CD4-positive, CD25-positive, alpha-beta regulatory T cell (primary cell): Measurements from ENCODE around the gene SULF2. TPM values are rescaled to one million over a fixed set of nuclear protein-coding genes. Genes with fewer than 3 reads are reported as not detected.

Source experiments
- ATAC-seq, 2 donors: fragments of 150-1000 bp; cut with Tn5 transposase; one replicate each; pipeline ENCODE4 v1.10.0; 2021; ENCODE audit warnings: low read depth in 2 of 2, moderate number of reproducible peaks in 2 of 2, moderate library complexity in 1 of 2
- DNase-seq, 3 donors: peaks; one replicate each; pipeline versions ENCODE4 v3.0.0 to v3.0.0-alpha.2; 2012 to 2022; ENCODE audit warnings: mixed read lengths in 1 of 3
- H3K27ac ChIP-seq: one replicate; pipeline ENCODE4 v1.7.0; 2013; ENCODE audit warnings: mild to moderate bottlenecking, low read length; ENCODE audit not compliant: insufficient read depth, poor library complexity, severe bottlenecking
- H3K27me3 ChIP-seq: one replicate; pipeline ENCODE4 v1.7.0; 2013; ENCODE audit warnings: low read length; ENCODE audit not compliant: control insufficient read depth, insufficient read depth
- H3K36me3 ChIP-seq: one replicate; pipeline ENCODE4 v1.7.0; 2013; ENCODE audit warnings: mild to moderate bottlenecking, low read length, moderate library complexity; ENCODE audit not compliant: control insufficient read depth, insufficient read depth
- H3K4me1 ChIP-seq: 2 replicates; pipeline ENCODE4 v1.7.0; 2013; ENCODE audit warnings: mild to moderate bottlenecking, low read length; ENCODE audit not compliant: insufficient read depth, control insufficient read depth, poor library complexity, severe bottlenecking
- H3K4me3 ChIP-seq: one replicate; pipeline ENCODE4 v1.7.0; 2013; ENCODE audit warnings: low read depth, mild to moderate bottlenecking, low read length, moderate library complexity
- H3K9me3 ChIP-seq, 2 experiments: 1 replicate in 1 of 2; 2 replicates in 1 of 2; pipeline ENCODE4 v1.7.0; 2013; ENCODE audit warnings: low read length in 2 of 2, mild to moderate bottlenecking in 1 of 2, moderate library complexity in 1 of 2; ENCODE audit not compliant: control insufficient read depth in 2 of 2
- H3K27ac Mint-ChIP-seq, 3 donors: one replicate each; pipeline ENCODE4 v1.8.0; 2020 to 2022; ENCODE audit warnings: mild to moderate bottlenecking in 3 of 3, mixed read lengths in 3 of 3, moderate library complexity in 2 of 3
- H3K27me3 Mint-ChIP-seq: one replicate; pipeline ENCODE4 v1.8.0; 2022; ENCODE audit warnings: mild to moderate bottlenecking, mixed read lengths
- H3K36me3 Mint-ChIP-seq: one replicate; pipeline ENCODE4 v1.8.0; 2020; ENCODE audit warnings: mixed read lengths
- H3K4me1 Mint-ChIP-seq, 4 donors: one replicate each; pipeline ENCODE4 v1.8.0; 2020 to 2022; ENCODE audit warnings: mixed read lengths in 4 of 4, mild to moderate bottlenecking in 1 of 4
- H3K4me3 Mint-ChIP-seq, 4 donors: one replicate each; pipeline ENCODE4 v1.8.0; 2020 to 2022; ENCODE audit warnings: mild to moderate bottlenecking in 4 of 4, mixed read lengths in 4 of 4, moderate library complexity in 3 of 4
- H3K9me3 Mint-ChIP-seq, 7 donors: one replicate each; pipeline ENCODE4 v1.8.0; 2020 to 2022; ENCODE audit warnings: mixed read lengths in 7 of 7, mild to moderate bottlenecking in 3 of 7, moderate library complexity in 2 of 7
- polyA plus RNA-seq, 4 donors: library from polyadenylated mRNA; unstranded; fragments of 300-500 nt; fragmentation: Illumina TruSeq; gene quantifications; one replicate each; pipeline ENCODE4 v1.2.3, GENCODE V29; 2021
- total RNA-seq: library from RNA; stranded (reverse); gene quantifications from one replicate; pipeline ENCODE4 v1.2.3, GENCODE V29; 2022

The SULF2 gene
- total and polyA plus RNA-seq, 5 donors from 2014 or later: 0.33 to 1.2 (median 0.74) TPM; not detected in 1

DNA sequence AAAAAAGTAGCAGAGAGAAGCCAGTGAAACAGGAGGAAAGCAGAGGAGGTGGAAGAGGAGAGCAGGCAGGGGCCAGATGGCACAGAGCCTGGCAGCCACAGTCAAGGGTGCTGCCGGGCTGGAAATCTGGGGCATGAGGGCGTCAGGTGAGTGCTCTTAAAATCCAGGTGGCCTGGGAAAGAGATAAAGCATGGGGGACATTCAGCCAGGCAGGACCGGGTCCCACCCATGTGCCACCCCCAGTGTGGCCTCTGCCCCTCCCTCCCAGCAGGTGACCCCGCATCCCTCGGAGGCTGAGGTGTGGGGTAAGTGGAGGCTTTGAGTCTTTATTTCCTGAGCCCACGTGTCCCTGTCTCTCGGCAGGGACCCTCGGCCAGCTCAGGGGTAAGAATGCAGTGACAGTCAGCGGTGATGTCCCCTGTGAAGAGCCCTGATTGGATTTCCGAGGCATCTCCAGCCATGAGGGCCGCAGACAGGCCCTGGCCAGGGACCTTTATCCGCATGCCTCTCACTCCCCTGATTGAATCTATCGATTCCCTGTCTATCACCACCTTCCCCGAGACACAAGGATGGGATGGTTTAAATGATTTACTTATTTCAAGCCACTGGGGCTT is 33.8 kb upstream of the SULF2 start:
- H3K4me1 Mint-ChIP-seq: peaks cover 0 to 6% (median 0%) of the 10 kb centered on the region in 4 donors
- no peak overlapping the region for H3K4me3 Mint-ChIP-seq
- no peaks in the 10 kb centered on the region for H3K4me1 ChIP-seq
- DNase-seq (no peak), ATAC-seq (no peak)
- H3K27me3 ChIP-seq: peaks cover 2% of the 10 kb centered on the region
- no peaks in the 10 kb centered on the region for H3K9me3 ChIP-seq
- H3K27ac ChIP-seq: no peak overlapping the region
- H3K9me3 Mint-ChIP-seq: peaks cover 0 to 3% (median 0%) of the 10 kb centered on the region in 7 donors
- no peak overlapping the region for H3K27ac Mint-ChIP-seq
- no peaks in the 10 kb centered on the region for H3K36me3 ChIP-seq
- H3K27me3 Mint-ChIP-seq: peaks cover 10% of the 10 kb centered on the region
- no peaks in the 10 kb centered on the region for H3K36me3 Mint-ChIP-seq
- no peak overlapping the region for H3K4me3 ChIP-seq

GRCh38 chr20:47818466-47818865 is 33.2 kb upstream of the SULF2 start:
- Histone ChIP-seq H3K4me3 (no peak overlapping the region), H3K27me3 (peaks cover 5% of the 10 kb centered on the region), H3K9me3 (no peaks in the 10 kb centered on the region), H3K36me3 (no peaks in the 10 kb centered on the region), H3K27ac (no peak overlapping the region), H3K4me1 (no peaks in the 10 kb centered on the region)
- Mint-ChIP-seq H3K27me3 (peaks cover 10% of the 10 kb centered on the region), H3K9me3 (peaks cover 0 to 7% (median 0%) of the 10 kb centered on the region in 7 donors), H3K4me1 (peaks cover 0 to 6% (median 0%) of the 10 kb centered on the region in 4 donors), H3K36me3 (no peaks in the 10 kb centered on the region), H3K4me3 (no peak overlapping the region), H3K27ac (no peak overlapping the region)
- no peak for ATAC-seq
- no peak for DNase-seq

- Histone ChIP-seq H3K36me3 (no peaks in the 10 kb centered on the region), H3K9me3 (no peaks in the 10 kb centered on the region), H3K4me1 (no peaks in the 10 kb centered on the region), H3K27ac (no peak overlapping the region), H3K27me3 (peaks cover 5% of the 10 kb centered on the region), H3K4me3 (no peak overlapping the region)
- Mint-ChIP-seq H3K27ac (peak overlapping the region in 1 of 3 donors; percentile 84), H3K36me3 (no peaks in the 10 kb centered on the region), H3K4me1 (peaks cover 0 to 6% (median 0%) of the 10 kb centered on the region in 4 donors), H3K4me3 (peak overlapping the region in 1 of 4 donors; percentile 18), H3K27me3 (peaks cover 10% of the 10 kb centered on the region), H3K9me3 (peaks cover 0 to 7% (median 0%) of the 10 kb centered on the region in 7 donors)
- ATAC-seq (no peak), DNase-seq (no peak)
Observed at GRCh38 chr20:47818016-47818415, 32.7 kb upstream of the SULF2 start.

- Histone ChIP-seq H3K27ac (no peak overlapping the region), H3K27me3 (peaks cover 5% of the 10 kb centered on the region), H3K4me1 (no peaks in the 10 kb centered on the region), H3K4me3 (no peak overlapping the region), H3K36me3 (no peaks in the 10 kb centered on the region), H3K9me3 (no peaks in the 10 kb centered on the region)
- no peak for ATAC-seq
- Mint-ChIP-seq H3K27ac (peak overlapping the region in 1 of 3 donors; percentile 84), H3K9me3 (peaks cover 0 to 7% (median 0%) of the 10 kb centered on the region in 7 donors), H3K36me3 (no peaks in the 10 kb centered on the region), H3K27me3 (peaks cover 10% of the 10 kb centered on the region), H3K4me3 (no peak overlapping the region), H3K4me1 (peaks cover 0 to 6% (median 0%) of the 10 kb centered on the region in 4 donors)
- DNase-seq: no peak
Observed at GRCh38 chr20:47817573-47817972, 32.3 kb upstream of the SULF2 start.

GRCh38 chr20:47816487-47817451 is 31.5 kb upstream of the SULF2 start:
- no peak for DNase-seq
- Histone ChIP-seq H3K9me3 (no peaks in the 10 kb centered on the region), H3K4me1 (no peaks in the 10 kb centered on the region), H3K27me3 (peaks cover 7% of the 10 kb centered on the region), H3K4me3 (no peak overlapping the region), H3K36me3 (no peaks in the 10 kb centered on the region), H3K27ac (no peak overlapping the region)
- Mint-ChIP-seq H3K9me3 (peaks cover 0 to 7% (median 0%) of the 10 kb centered on the region in 7 donors), H3K36me3 (no peaks in the 10 kb centered on the region), H3K4me3 (no peak overlapping the region), H3K27me3 (peaks cover 14% of the 10 kb centered on the region), H3K4me1 (peaks cover 0 to 6% (median 0%) of the 10 kb centered on the region in 4 donors), H3K27ac (no peak overlapping the region)
- no peak for ATAC-seq

DNA sequence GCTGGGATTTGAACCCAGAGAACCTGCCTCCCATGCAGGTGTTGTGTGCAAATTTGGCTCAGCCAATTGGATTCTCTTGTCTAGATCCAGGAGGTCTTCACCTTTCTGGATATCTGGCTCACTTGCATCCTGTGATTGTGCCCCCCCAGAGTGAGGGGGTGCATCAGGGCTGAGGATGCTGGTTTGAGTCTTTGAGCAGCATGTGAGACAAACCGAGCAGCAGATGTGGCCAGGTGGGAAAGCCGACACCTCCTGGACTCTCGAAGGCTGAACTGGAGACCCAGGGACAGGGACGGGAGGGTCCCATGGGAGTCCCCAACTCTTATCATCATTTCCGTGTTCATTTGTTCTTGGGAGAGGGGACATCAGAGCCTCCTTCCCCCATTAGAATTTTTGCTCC is 30.6 kb upstream of the SULF2 start:
- Mint-ChIP-seq H3K4me3 (no peak overlapping the region), H3K4me1 (peaks cover 0 to 6% (median 0%) of the 10 kb centered on the region in 4 donors), H3K27me3 (peaks cover 21% of the 10 kb centered on the region), H3K9me3 (peaks cover 0 to 7% (median 0%) of the 10 kb centered on the region in 7 donors), H3K27ac (peak overlapping the region in 1 of 3 donors; percentile 21), H3K36me3 (no peaks in the 10 kb centered on the region)
- DNase-seq (no peak), ATAC-seq (no peak)
- no peak overlapping the region for H3K4me3 ChIP-seq
- H3K36me3 ChIP-seq: no peaks in the 10 kb centered on the region
- no peaks in the 10 kb centered on the region for H3K4me1 ChIP-seq
- no peak overlapping the region for H3K27ac ChIP-seq
- H3K27me3 ChIP-seq: peaks cover 8% of the 10 kb centered on the region
- no peaks in the 10 kb centered on the region for H3K9me3 ChIP-seq

DNA sequence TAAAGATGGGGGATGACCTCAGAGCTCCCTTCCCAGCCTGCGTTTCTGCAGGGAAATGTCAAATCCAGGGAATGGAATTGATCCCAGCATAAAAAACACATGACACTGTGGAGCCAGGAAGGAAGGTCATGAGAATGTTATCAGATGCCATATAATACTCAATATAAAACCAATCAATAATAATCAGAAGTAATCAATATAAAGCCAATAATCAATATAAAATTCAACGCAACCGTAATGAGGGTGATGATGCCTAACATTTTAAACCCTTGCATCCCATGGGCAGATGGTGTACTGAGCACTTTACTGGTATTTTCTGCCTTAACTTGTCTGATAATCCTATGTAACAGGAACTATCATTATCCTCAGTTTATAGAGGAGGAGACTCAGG is 30.1 kb upstream of the SULF2 start:
- Mint-ChIP-seq H3K36me3 (no peaks in the 10 kb centered on the region), H3K9me3 (peaks cover 0 to 7% (median 0%) of the 10 kb centered on the region in 7 donors), H3K4me3 (no peak overlapping the region), H3K4me1 (peaks cover 0 to 6% (median 0%) of the 10 kb centered on the region in 4 donors), H3K27ac (no peak overlapping the region), H3K27me3 (peaks cover 22% of the 10 kb centered on the region)
- ATAC-seq: no peak
- Histone ChIP-seq H3K4me3 (no peak overlapping the region), H3K4me1 (no peaks in the 10 kb centered on the region), H3K27ac (no peak overlapping the region), H3K36me3 (no peaks in the 10 kb centered on the region), H3K9me3 (no peaks in the 10 kb centered on the region), H3K27me3 (peaks cover 8% of the 10 kb centered on the region)
- DNase-seq: no peak
